Embryonic facial prominence (tissue), 1 donor: ENCODE data around the gene TRIM27.
"Not testable (repeated sequence)": the region's sequence is repeated elsewhere in the genome, so short reads cannot be mapped to it uniquely, and the experiment has no call there.

Source experiments
- DNase-seq: peaks from one replicate; pipeline ENCODE4 v3.0.0-alpha.2; 2016; ENCODE audit errors: extremely low spot score

TRIM27 gene

GRCh38 chr6:28864326-28864923, 59.4 kb downstream of the TRIM27 start:
- DNase-seq, result no peak

DNA sequence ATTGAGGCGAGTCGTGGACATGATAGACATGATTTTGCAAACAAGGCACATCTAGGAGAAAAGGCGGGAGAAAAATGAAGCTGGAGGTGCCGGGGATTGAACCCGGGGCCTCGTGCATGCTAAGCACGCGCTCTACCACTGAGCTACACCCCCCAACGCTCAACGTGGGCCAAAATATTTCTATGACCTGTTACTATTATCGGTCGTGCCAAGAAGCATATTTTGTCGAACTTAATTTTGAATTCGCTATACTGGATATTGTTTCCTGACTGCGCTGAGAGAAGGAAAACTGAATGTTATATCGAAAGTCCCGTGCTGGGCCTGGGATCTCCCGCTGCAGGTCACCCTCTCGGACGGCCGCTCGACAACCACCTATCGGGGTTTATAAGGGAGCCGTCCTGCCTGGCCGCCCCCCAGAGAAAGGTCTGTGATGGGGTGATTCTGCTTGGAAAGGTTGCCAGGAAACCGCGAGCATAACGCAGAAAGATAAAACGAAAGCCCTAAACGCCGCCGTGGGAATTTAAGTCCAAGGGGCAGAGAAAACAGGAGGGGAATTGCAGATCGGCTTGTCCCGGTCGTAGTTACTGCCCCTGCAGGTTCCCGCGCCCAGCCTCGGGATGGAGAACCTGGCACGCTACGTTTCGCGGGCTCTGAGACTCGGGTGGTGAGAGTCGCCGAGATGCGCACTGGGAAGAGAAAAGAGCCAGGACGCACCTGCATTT, 60.0 kb downstream of the TRIM27 start:
- DNase-seq, result peak; percentile 67

GRCh38 chr6:28862077-28862476, 61.7 kb downstream of the TRIM27 start:
- DNase-seq, result no peak

GRCh38 chr6:28861339-28861738, 62.4 kb downstream of the TRIM27 start:
- DNase-seq, result no peak

GRCh38 chr6:28860581-28860980, 63.2 kb downstream of the TRIM27 start:
- DNase-seq, result no peak

GRCh38 chr6:28858963-28859362, 64.8 kb downstream of the TRIM27 start:
- no peak for DNase-seq

DNA sequence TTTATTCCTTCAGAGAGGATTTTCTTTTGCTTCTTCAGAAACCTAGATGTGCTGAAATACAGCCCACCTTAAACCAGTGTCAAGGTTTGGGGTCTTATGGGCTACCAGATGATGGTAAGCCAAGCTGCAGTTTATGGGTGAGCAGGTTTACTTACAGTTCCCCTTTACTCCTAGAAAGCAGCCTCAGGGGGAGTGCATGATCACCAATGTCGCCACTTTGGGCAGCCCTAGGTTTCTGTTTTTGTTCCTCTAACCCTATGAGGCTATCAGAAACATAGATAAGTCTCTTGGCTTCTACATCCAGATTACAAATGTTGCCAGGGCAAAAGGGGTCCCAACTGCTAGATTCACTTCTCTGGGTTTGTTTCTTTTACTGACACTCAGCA, 67.2 kb downstream of the TRIM27 start:
- DNase-seq, result no peak

- DNase-seq, result not testable (repeated sequence)
Observed at GRCh38 chr6:28854405-28854804, 69.4 kb downstream of the TRIM27 start.
